Astrocyte of the cerebellum (primary cell): ENCODE measurements around the gene SRSF7.
"Not testable (repeated sequence)": the region's sequence is repeated elsewhere in the genome, so short reads cannot be mapped to it uniquely, and the experiment has no call there.

ENCODE experiments used
- DNase-seq: peaks from one replicate; pipeline ENCODE4 v3.0.0-alpha.2; 2011; ENCODE audit warnings: low read depth
- H3K4me3 ChIP-seq: 2 replicates; pipeline ENCODE4 v1.5.1; 2011; ENCODE audit warnings: mild to moderate bottlenecking, low read depth, low read length, moderate library complexity
- CTCF ChIP-seq: IDR thresholded peaks from 2 replicates; pipeline ENCODE4 v1.5.1; 2012; ENCODE audit warnings: low read length, low read depth, moderate library complexity, mild to moderate bottlenecking; ENCODE audit errors: missing control alignments
- in situ Hi-C: cut with HindIII; loops from 2 replicates; pipeline ENCODE4 v1.10.0; 2017; ENCODE audit warnings: low sequenced_read_pairs

SRSF7 gene

GRCh38 chr2:38740851-38741731 lies 10.1 kb downstream of the SRSF7 start:
- peak; percentile 28 for TF ChIP-seq CTCF
- no peak overlapping the region for H3K4me3 ChIP-seq
- peak; percentile 60 for DNase-seq
- in situ Hi-C loops: loop anchor here (5.0 to 25.0 kb wide), 3 partner anchors 169 to 679 kb away; no protein-coding TSS in a partner anchor

GRCh38 chr2:38739524-38739923 lies 11.6 kb downstream of the SRSF7 start:
- no peak for DNase-seq
- in situ Hi-C loops: loop anchor here (25.0 kb wide), 2 partner anchors 427 to 677 kb away; no protein-coding TSS in a partner anchor
- H3K4me3 ChIP-seq: no peak overlapping the region
- no peak for TF ChIP-seq CTCF

- H3K4me3 ChIP-seq: no peak overlapping the region
- no peak for TF ChIP-seq CTCF
- in situ Hi-C loops: loop anchor here (25.0 kb wide), 2 partner anchors 426 to 676 kb away; no protein-coding TSS in a partner anchor
- no peak for DNase-seq
Measured at GRCh38 chr2:38737925-38738324, 13.2 kb downstream of the SRSF7 start.

- not testable (repeated sequence) for H3K4me3 ChIP-seq
- peak; percentile 81 for DNase-seq
- in situ Hi-C loops: loop anchor here (25.0 kb wide), 2 partner anchors 425 to 675 kb away; no protein-coding TSS in a partner anchor
Measured at GRCh38 chr2:38737000-38737698, 14.0 kb downstream of the SRSF7 start.

- in situ Hi-C loops: loop anchor here (25.0 kb wide), 2 partner anchors 424 to 674 kb away; no protein-coding TSS in a partner anchor
- H3K4me3 ChIP-seq: no peak overlapping the region
- TF ChIP-seq CTCF: no peak
- DNase-seq: no peak
Measured at GRCh38 chr2:38735999-38736320, 15.2 kb downstream of the SRSF7 start.

GRCh38 chr2:38734299-38735058 lies 16.7 kb downstream of the SRSF7 start:
- no peak for DNase-seq
- no peak for TF ChIP-seq CTCF
- H3K4me3 ChIP-seq: no peak overlapping the region
- in situ Hi-C loops: loop anchor here (25.0 kb wide), 2 partner anchors 422 to 672 kb away; no protein-coding TSS in a partner anchor
